Thoracic aorta (tissue), 2 donors: ENCODE data around the gene ZNF547. TPM values are rescaled to one million over a fixed set of nuclear protein-coding genes. Genes with fewer than 3 reads are reported as not detected.
A peak's percentile ranks its signal among the peaks of the same experiment; 100 is the strongest.

Experiments used
- ATAC-seq: fragments of 150-250 bp; one replicate; pipeline ENCODE4 v1.8.0; 2017; ENCODE audit warnings: low read depth; ENCODE audit not compliant: insufficient number of reproducible peaks, low FRiP score
- DNase-seq: peaks from one replicate; pipeline ENCODE4 v3.0.0-alpha.2; 2020; ENCODE audit warnings: low spot score
- H3K27ac ChIP-seq, 2 donors: fragments of 200-600 bp; sonication (generic); 1 replicate in 1 of 2; 2 replicates in 1 of 2; pipeline ENCODE4 v1.5.1; 2016; ENCODE audit warnings: mild to moderate bottlenecking in 2 of 2, moderate library complexity in 2 of 2
- H3K27me3 ChIP-seq: fragments of 200-600 bp; sonication (generic); replicated peaks from 2 replicates; pipeline ENCODE4 v1.6.0; 2016; ENCODE audit warnings: mild to moderate bottlenecking; ENCODE audit not compliant: insufficient read depth
- H3K36me3 ChIP-seq: fragments of 200-600 bp; sonication (generic); one replicate; pipeline ENCODE4 v1.5.1; 2016
- H3K4me1 ChIP-seq, 2 donors: fragments of 200-600 bp; sonication (generic); 1 replicate in 1 of 2; 2 replicates in 1 of 2; pipeline versions ENCODE4 v1.5.1 to v1.6.0; 2016; ENCODE audit warnings: low read depth in 2 of 2, mild to moderate bottlenecking in 1 of 2; ENCODE audit not compliant: control insufficient read depth in 1 of 2
- H3K4me3 ChIP-seq: fragments of 200-600 bp; sonication (generic); 2 replicates; pipeline ENCODE4 v1.5.1; 2016; ENCODE audit warnings: mild to moderate bottlenecking
- H3K9me3 ChIP-seq: fragments of 200-600 bp; sonication (generic); 2 replicates; pipeline ENCODE4 v1.5.1; 2016
- CTCF ChIP-seq: fragments of 200-600 bp; sonication (generic); IDR thresholded peaks from one replicate; pipeline ENCODE4 v1.5.1; 2019; ENCODE audit warnings: antibody characterized with exemption
- total RNA-seq, 2 donors: library from RNA; depleted of rRNA; stranded (reverse); fragments of >200 nt; gene quantifications; one replicate each; pipeline versions ENCODE4 v1.1.0 to v1.2.3, GENCODE V29; 2016

Gene ZNF547
- total RNA-seq, 2 donors from 2014 or later: 0.68 to 3.4 TPM

GRCh38 chr19:57403737-57404563 lies 40.6 kb downstream of the ZNF547 start:
- H3K27ac ChIP-seq: no peak overlapping the region
- TF ChIP-seq CTCF: no peak
- ATAC-seq (no peak), DNase-seq (no peak)
- no peak overlapping the region for H3K4me3 ChIP-seq
- peaks cover 52% of the 10 kb centered on the region for H3K9me3 ChIP-seq
- H3K36me3 ChIP-seq: peaks cover 18% of the 10 kb centered on the region
- H3K4me1 ChIP-seq: no peaks in the 10 kb centered on the region
- H3K27me3 ChIP-seq: no peaks in the 10 kb centered on the region

- no peak overlapping the region for H3K4me3 ChIP-seq
- H3K36me3 ChIP-seq: no peaks in the 10 kb centered on the region
- H3K27ac ChIP-seq: no peak overlapping the region
- ATAC-seq (no peak), DNase-seq (no peak)
- H3K27me3 ChIP-seq: no peaks in the 10 kb centered on the region
- H3K9me3 ChIP-seq: peaks cover 29% of the 10 kb centered on the region
- no peak for TF ChIP-seq CTCF
- peaks cover 0 to 6% of the 10 kb centered on the region in 2 donors for H3K4me1 ChIP-seq
These were observed 43.3 kb downstream of the ZNF547 start for GRCh38 chr19:57406516-57407123.

- H3K4me1 ChIP-seq: peaks cover 8 to 16% of the 10 kb centered on the region in 2 donors
- peak within 1 kb of the TSS; percentile 85 for H3K4me3 ChIP-seq
- peak; percentile 83 for DNase-seq
- no peaks in the 10 kb centered on the region for H3K27me3 ChIP-seq
- peaks cover 4% of the 10 kb centered on the region for H3K9me3 ChIP-seq
- H3K36me3 ChIP-seq: peaks cover 28% of the 10 kb centered on the region
- H3K27ac ChIP-seq: peak within 1 kb of the TSS; percentile 32 to 42
- ATAC-seq: peak; percentile 93
- TF ChIP-seq CTCF: no peak
These were observed 47.7 kb downstream of the ZNF547 start, which contains the start of gene ZNF17 for GRCh38 chr19:57410877-57411671. TSS of gene ZNF17 (plus strand) at chr19:57411161. CDS start at chr19:57413616, 2,455 bp downstream.

GRCh38 chr19:57419439-57419838 lies 56.1 kb downstream of the ZNF547 start:
- Histone ChIP-seq H3K9me3 (peaks cover 67% of the 10 kb centered on the region), H3K36me3 (peaks cover 74% of the 10 kb centered on the region)
- DNase-seq: no peak

More at GRCh38 chr19:57419439-57419838, 56.1 kb downstream of the ZNF547 start:
- Histone ChIP-seq H3K27me3 (no peaks in the 10 kb centered on the region), H3K4me1 (no peaks in the 10 kb centered on the region), H3K27ac (no peak overlapping the region), H3K4me3 (no peak overlapping the region)
- TF ChIP-seq CTCF: no peak
- ATAC-seq: no peak
